GM12865 (cell line): ENCODE measurements around the gene LAIR1.

Source experiments
- DNase-seq: peaks from one replicate; pipeline ENCODE4 v3.0.0; 2010; ENCODE audit warnings: low read depth
- H3K4me3 ChIP-seq: 2 replicates; pipeline ENCODE4 v1.5.1; 2011; ENCODE audit warnings: mild to moderate bottlenecking, low read depth, low read length, control low read depth
- TF ChIP-seq, protein P1 (sequence below): IDR thresholded peaks from 2 replicates; pipeline ENCODE4 v1.5.1; 2011; ENCODE audit warnings: low read length, control low read depth, low read depth, inconsistent platforms; ENCODE audit not compliant: insufficient read depth; ENCODE audit errors: missing control alignments

The LAIR1 gene

DNA sequence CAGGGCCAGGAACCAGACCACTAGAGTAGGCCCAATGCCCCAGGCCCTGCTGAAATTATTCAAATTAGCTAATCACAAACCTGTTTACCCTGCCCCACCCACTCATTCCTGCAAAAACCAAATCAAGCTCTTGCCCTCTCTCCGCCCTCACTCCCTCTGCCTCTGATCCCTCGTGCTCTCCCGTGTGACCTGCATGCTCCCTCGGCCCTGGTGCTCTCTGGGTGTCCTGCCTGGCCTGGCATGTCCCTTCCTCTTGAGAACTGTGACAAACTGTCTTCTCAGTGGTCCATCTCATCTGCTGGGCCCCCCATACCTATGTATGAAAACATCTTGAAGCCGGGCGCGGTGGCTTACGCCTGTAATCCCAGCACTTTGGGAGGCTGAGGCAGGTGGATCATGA is 38.3 kb upstream of the LAIR1 start:
- no peak overlapping the region for H3K4me3 ChIP-seq
- DNase-seq: no peak
- TF ChIP-seq, protein P1, sequence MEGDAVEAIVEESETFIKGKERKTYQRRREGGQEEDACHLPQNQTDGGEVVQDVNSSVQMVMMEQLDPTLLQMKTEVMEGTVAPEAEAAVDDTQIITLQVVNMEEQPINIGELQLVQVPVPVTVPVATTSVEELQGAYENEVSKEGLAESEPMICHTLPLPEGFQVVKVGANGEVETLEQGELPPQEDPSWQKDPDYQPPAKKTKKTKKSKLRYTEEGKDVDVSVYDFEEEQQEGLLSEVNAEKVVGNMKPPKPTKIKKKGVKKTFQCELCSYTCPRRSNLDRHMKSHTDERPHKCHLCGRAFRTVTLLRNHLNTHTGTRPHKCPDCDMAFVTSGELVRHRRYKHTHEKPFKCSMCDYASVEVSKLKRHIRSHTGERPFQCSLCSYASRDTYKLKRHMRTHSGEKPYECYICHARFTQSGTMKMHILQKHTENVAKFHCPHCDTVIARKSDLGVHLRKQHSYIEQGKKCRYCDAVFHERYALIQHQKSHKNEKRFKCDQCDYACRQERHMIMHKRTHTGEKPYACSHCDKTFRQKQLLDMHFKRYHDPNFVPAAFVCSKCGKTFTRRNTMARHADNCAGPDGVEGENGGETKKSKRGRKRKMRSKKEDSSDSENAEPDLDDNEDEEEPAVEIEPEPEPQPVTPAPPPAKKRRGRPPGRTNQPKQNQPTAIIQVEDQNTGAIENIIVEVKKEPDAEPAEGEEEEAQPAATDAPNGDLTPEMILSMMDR: no peak

DNA sequence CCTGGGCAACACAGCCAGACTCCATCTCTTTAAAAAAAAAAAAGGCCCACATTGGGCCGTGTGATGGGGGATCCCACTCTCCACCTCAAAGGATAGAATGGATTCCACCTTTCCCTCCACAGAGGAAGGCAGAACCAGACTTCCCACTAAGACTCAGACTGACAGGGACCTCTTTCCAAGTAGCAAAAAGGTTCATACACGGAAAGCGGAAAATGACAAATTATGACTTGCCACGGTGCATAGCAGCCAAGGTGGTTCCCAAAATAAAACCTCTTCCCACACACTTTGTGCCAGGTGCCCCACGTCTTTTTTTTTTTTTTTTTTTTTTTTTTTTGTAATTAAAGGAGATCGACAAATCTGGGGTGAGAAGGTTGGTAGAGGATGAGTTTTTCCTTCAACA is 36.2 kb upstream of the LAIR1 start:
- no peak overlapping the region for H3K4me3 ChIP-seq
- TF ChIP-seq, protein P1: no peak
- no peak for DNase-seq

DNA sequence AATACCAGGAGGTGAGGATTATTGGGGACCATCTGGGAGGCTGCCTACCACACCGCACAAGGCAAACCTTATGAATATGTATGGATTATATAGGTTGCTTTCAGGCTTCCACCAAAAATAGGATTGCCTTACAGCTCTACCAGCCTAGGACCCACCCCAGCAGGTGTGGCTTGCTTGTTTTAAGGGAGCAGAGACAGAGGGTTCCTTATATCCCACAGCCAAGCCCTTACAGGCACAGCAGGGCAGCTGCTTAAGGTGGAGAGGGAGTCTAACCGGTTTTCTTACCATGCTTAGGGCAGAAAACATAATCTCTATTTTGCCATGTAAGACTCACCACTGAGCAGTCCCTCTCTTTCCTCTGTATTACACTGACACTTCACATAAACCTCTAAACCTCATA is 34.5 kb upstream of the LAIR1 start:
- no peak overlapping the region for H3K4me3 ChIP-seq
- no peak for DNase-seq
- TF ChIP-seq, protein P1: no peak

DNA sequence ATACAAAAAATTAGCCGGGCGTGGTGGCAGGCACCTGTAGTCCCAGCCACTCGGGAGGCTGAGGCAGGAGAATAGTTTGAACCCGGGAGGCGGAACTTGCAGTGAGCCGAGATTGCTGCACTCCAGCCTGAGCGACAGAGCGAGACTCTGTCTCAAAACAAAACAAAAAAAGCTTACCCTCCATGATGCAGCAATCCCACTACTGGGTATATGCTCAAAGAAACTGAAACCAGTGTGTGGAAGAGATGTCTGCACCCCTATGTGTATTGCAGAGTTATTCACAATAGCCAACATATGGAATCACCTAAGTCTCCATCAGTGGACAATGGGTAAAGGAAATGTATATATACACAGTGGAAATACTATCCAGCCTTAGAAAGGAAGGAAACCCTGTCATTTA is 31.0 kb upstream of the LAIR1 start:
- no peak for DNase-seq

DNA sequence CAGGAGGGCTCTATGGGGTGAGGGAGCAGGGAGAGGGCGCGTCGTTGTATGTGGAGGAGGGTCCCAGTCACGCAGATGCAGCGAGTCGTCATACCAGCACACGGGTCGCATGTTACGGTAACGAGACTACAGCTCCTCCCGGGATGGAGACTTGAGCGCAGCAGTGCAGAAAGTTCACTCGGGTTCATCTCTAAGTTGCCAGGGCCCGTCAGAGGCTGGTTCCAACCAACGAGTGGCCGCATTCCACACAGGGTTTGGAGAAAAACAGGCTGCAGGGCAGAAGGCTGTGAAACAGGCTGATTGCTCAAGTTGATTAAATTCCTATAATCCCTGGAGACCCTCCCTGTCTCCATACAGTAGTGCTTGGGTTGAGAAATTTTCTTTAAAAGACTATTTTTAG is 28.6 kb upstream of the LAIR1 start:
- no peak for DNase-seq
- H3K4me3 ChIP-seq: no peak overlapping the region
- TF ChIP-seq, protein P1: no peak

More for the DNA sequence above, 31.0 kb upstream of the LAIR1 start:
- H3K4me3 ChIP-seq: no peak overlapping the region
- TF ChIP-seq, protein P1: no peak

DNA sequence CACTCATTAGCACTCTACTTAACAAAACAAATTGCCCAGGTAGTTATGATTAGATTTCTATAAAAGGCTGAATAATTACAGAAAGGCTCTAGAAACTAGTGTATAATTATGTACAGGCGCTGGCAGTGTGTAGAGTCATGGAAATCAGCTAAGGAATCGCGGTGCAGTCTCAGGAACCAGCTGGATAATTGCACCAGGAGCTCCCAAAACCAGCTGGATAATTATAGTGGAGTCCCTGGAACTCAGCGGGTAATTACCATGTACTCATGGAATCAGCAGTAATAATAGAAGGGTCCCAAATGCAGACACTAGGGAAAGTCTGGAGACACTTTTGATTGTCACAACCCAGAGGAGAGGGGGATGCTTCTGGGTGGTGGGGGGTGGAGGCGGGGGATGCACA is 27.4 kb upstream of the LAIR1 start:
- no peak for DNase-seq
- TF ChIP-seq, protein P1: no peak
- no peak overlapping the region for H3K4me3 ChIP-seq

DNA sequence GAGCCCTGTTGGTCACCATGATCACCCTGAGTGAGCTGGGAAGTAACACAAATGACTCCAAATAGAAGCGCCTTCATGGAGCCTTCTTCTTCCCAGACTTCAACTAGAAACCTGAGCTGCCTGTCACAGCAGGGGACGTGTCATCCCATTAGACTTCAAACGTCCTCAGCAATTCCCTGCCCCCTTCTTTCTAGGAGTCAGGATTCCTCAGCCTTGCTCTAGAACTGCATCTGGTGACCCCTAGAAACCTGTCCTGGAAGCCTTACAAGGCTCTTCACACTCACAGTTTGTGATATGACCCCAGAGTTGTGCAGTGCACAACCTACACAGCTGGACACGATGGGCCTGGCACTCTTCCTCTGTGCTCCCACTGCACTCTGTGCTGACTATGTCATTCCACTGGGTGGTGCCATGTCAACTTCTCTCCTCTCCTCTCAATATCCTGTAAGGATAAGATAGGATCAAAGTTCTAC is 26.9 kb upstream of the LAIR1 start:
- no peak for DNase-seq
- TF ChIP-seq, protein P1: no peak
- no peak overlapping the region for H3K4me3 ChIP-seq
